H1 (cell line): Measurements from ENCODE around the gene GPR17. TPM values are rescaled to one million over a fixed set of nuclear protein-coding genes. Genes with fewer than 3 reads are reported as not detected.

Experiments used
- CTCF ChIA-PET: fragments of 300-600 bp; sonication (Branson Sonifier 250); formaldehyde crosslinking; loops from one replicate; lab custom pipeline; 2021; ENCODE audit not compliant: partially characterized antibody; lab: Charles Lee
- POLR2A ChIA-PET: fragments of 300-600 bp; sonication (Branson Sonifier 250); formaldehyde crosslinking; loops from one replicate; lab custom pipeline; 2021; ENCODE audit warnings: inconsistent platforms; ENCODE audit not compliant: partially characterized antibody; lab: Charles Lee
- DNase-seq, 2 experiments: peaks; one replicate each; pipeline versions ENCODE4 v3.0.0 to v3.0.0-alpha.2; 2010 to 2022; ENCODE audit warnings: low spot score in 2 of 2, low read depth in 1 of 2, mixed read lengths in 1 of 2
- FAIRE-seq: peaks from 2 replicates; lab custom pipeline; 2011; peaks lifted over from hg19 to GRCh38; lab: Jason Lieb, UNC
- H2AFZ ChIP-seq: 2 replicates; pipeline ENCODE4 v1.8.1; 2012; ENCODE audit warnings: low read length, inconsistent platforms
- H2AK5ac ChIP-seq: 2 replicates; pipeline ENCODE4 v1.6.1; 2013; ENCODE audit warnings: low read depth, low read length
- H2BK120ac ChIP-seq: replicated peaks from 2 replicates; pipeline ENCODE3; 2013; ENCODE audit warnings: low read depth, low read length, inconsistent platforms
- H2BK12ac ChIP-seq: 2 replicates; pipeline ENCODE4 v1.6.1; 2013; ENCODE audit warnings: low read depth, low read length
- H2BK15ac ChIP-seq: 2 replicates; pipeline ENCODE4 v1.6.1; 2013; ENCODE audit warnings: low read length
- H2BK20ac ChIP-seq: 2 replicates; pipeline ENCODE4 v1.6.1; 2013; ENCODE audit warnings: low read length
- H2BK5ac ChIP-seq: 2 replicates; pipeline ENCODE4 v1.6.1; 2013; ENCODE audit warnings: low read depth, low read length
- H3K14ac ChIP-seq: 2 replicates; pipeline ENCODE4 v1.6.1; 2013; ENCODE audit warnings: inconsistent platforms; ENCODE audit not compliant: insufficient read length
- H3K18ac ChIP-seq: 2 replicates; pipeline ENCODE4 v1.6.1; 2013; ENCODE audit warnings: low read length; ENCODE audit errors: extremely low read depth
- H3K23ac ChIP-seq: 2 replicates; pipeline ENCODE4 v1.6.1; 2013; ENCODE audit warnings: inconsistent platforms; ENCODE audit not compliant: insufficient read length
- H3K23me2 ChIP-seq: 2 replicates; pipeline ENCODE4 v1.6.1; 2013; ENCODE audit warnings: low read depth, low read length
- H3K27ac ChIP-seq: 2 replicates; pipeline ENCODE4 v1.6.1; 2011; ENCODE audit warnings: low read depth, low read length, inconsistent platforms
- H3K27me3 ChIP-seq, 4 experiments: replicated peaks in 1 of 4; 1 replicate in 1 of 4; 2 replicates in 3 of 4; pipeline versions ENCODE4 v1.6.1 to v1.8.1; 2011 to 2013; ENCODE audit warnings: low read length in 3 of 4, mild to moderate bottlenecking in 3 of 4, inconsistent platforms in 2 of 4, mixed read lengths in 2 of 4, moderate library complexity in 1 of 4; ENCODE audit not compliant: control insufficient read depth in 3 of 4, insufficient read depth in 3 of 4; ENCODE audit errors: extremely low read depth in 1 of 4
- H3K36me3 ChIP-seq, 4 experiments: 2 replicates each; pipeline versions ENCODE4 v1.6.1 to v1.8.1; 2011 to 2013; ENCODE audit warnings: mild to moderate bottlenecking in 4 of 4, low read length in 3 of 4, moderate library complexity in 2 of 4, control low read depth in 1 of 4, inconsistent platforms in 1 of 4; ENCODE audit not compliant: insufficient read depth in 4 of 4, control insufficient read depth in 2 of 4
- H3K4ac ChIP-seq: replicated peaks from 2 replicates; pipeline ENCODE3; 2013; ENCODE audit warnings: low read length, low read depth, mixed read lengths, inconsistent platforms; ENCODE audit not compliant: insufficient read length
- H3K4me1 ChIP-seq, 4 experiments: replicated peaks in 1 of 4; 1 replicate in 1 of 4; 2 replicates in 3 of 4; pipeline versions ENCODE4 v1.6.1 to v1.8.1; 2011 to 2013; ENCODE audit warnings: low read length in 3 of 4, inconsistent platforms in 2 of 4, mixed read lengths in 1 of 4; ENCODE audit not compliant: insufficient read depth in 4 of 4, control insufficient read depth in 3 of 4
- H3K4me2 ChIP-seq, 2 experiments: 2 replicates each; pipeline versions ENCODE4 v1.6.1 to v1.8.1; 2011 to 2013; ENCODE audit warnings: low read depth in 2 of 2, low read length in 2 of 2, control low read depth in 1 of 2, inconsistent platforms in 1 of 2, mild to moderate bottlenecking in 1 of 2; ENCODE audit not compliant: insufficient read depth in 1 of 2
- H3K4me3 ChIP-seq, 4 experiments: fragments of 200-600, 300-600 bp in 1 of 4; sonication (generic), shearing (Covaris generic), sonication (Bioruptor Twin) in 1 of 4; 2 replicates each; pipeline versions ENCODE4 v1.5.1 to v1.8.1; 2011 to 2016; ENCODE audit warnings: low read length in 4 of 4, low read depth in 3 of 4, control low read depth in 2 of 4, inconsistent platforms in 2 of 4, mild to moderate bottlenecking in 2 of 4, mixed read lengths in 1 of 4, moderate library complexity in 1 of 4; ENCODE audit not compliant: insufficient read depth in 2 of 4; ENCODE audit errors: extremely low read depth in 1 of 4
- H3K56ac ChIP-seq: replicated peaks from 2 replicates; pipeline ENCODE3; 2013; ENCODE audit warnings: low read depth, mild to moderate bottlenecking, mixed read lengths, low read length, inconsistent platforms; ENCODE audit not compliant: insufficient read length
- H3K79me1 ChIP-seq: 2 replicates; pipeline ENCODE4 v1.6.1; 2013; ENCODE audit warnings: low read depth, low read length, control low read depth
- H3K79me2 ChIP-seq, 2 experiments: 2 replicates each; pipeline versions ENCODE4 v1.6.1 to v1.8.1; 2012 to 2013; ENCODE audit warnings: low read length in 2 of 2, mild to moderate bottlenecking in 2 of 2, inconsistent platforms in 1 of 2; ENCODE audit not compliant: insufficient read depth in 2 of 2, control insufficient read depth in 1 of 2
- H3K9ac ChIP-seq, 4 experiments: replicated peaks in 1 of 4; 1 replicate in 1 of 4; 2 replicates in 3 of 4; pipeline versions ENCODE4 v1.6.1 to v1.8.1; 2011 to 2013; ENCODE audit warnings: low read depth in 3 of 4, low read length in 3 of 4, control low read depth in 2 of 4, mild to moderate bottlenecking in 2 of 4, moderate library complexity in 2 of 4, inconsistent platforms in 1 of 4; ENCODE audit errors: extremely low read depth in 1 of 4
- H3K9me3 ChIP-seq, 2 experiments: 2 replicates each; pipeline versions ENCODE4 v1.6.1 to v1.8.1; 2012 to 2013; ENCODE audit warnings: mild to moderate bottlenecking in 2 of 2, moderate library complexity in 2 of 2, control low read depth in 1 of 2, inconsistent platforms in 1 of 2, low read depth in 1 of 2, low read length in 1 of 2, mixed read lengths in 1 of 2; ENCODE audit not compliant: insufficient read depth in 2 of 2
- H4K20me1 ChIP-seq, 2 experiments: replicated peaks in 1 of 2; 2 replicates each; pipeline versions ENCODE3 to v1.8.1; 2011 to 2013; ENCODE audit warnings: inconsistent platforms in 2 of 2, low read length in 2 of 2, mild to moderate bottlenecking in 1 of 2; ENCODE audit not compliant: insufficient read depth in 2 of 2, control insufficient read depth in 1 of 2
- H4K5ac ChIP-seq: 2 replicates; pipeline ENCODE4 v1.6.1; 2013; ENCODE audit warnings: low read length, low read depth, mixed read lengths, inconsistent platforms; ENCODE audit not compliant: insufficient read length
- H4K8ac ChIP-seq: 2 replicates; pipeline ENCODE4 v1.8.0; 2013; ENCODE audit warnings: mild to moderate bottlenecking, moderate library complexity, low read length, inconsistent platforms; ENCODE audit not compliant: insufficient read depth; ENCODE audit errors: extremely low read depth
- H4K91ac ChIP-seq: replicated peaks from 2 replicates; pipeline ENCODE3; 2013; ENCODE audit warnings: low read length, mixed read lengths, inconsistent platforms; ENCODE audit not compliant: insufficient read length
- E2F6 ChIP-seq: IDR thresholded peaks from 2 replicates; pipeline ENCODE4 v1.6.1; 2012; ENCODE audit warnings: inconsistent platforms
- EP300 ChIP-seq, 2 experiments: IDR thresholded peaks; 1 replicate in 1 of 2; 2 replicates in 1 of 2; pipeline ENCODE4 v1.6.1; 2011 to 2012; ENCODE audit warnings: low read depth in 2 of 2, low read length in 2 of 2, mild to moderate bottlenecking in 2 of 2, borderline replicate concordance in 1 of 2, inconsistent platforms in 1 of 2, moderate library complexity in 1 of 2
- KDM1A ChIP-seq: fragments of 200-600, 300-600 bp; sonication (generic); IDR thresholded peaks from 2 replicates; pipeline ENCODE4 v1.7.1; 2016; ENCODE audit warnings: mild to moderate bottlenecking, low read length, borderline replicate concordance
- SAP30 ChIP-seq: fragments of 300-600 bp; sonication (generic); IDR thresholded peaks from 2 replicates; pipeline ENCODE4 v1.7.1; 2012; ENCODE audit warnings: low read length, moderate library complexity, mild to moderate bottlenecking, inconsistent platforms; ENCODE audit not compliant: insufficient read depth, insufficient replicate concordance
- SIN3A ChIP-seq, 2 experiments: IDR thresholded peaks in 1 of 2; conservative IDR thresholded peaks in 1 of 2; 2 replicates each; pipeline ENCODE4 v1.6.1; 2011 to 2012; ENCODE audit warnings: low read length in 2 of 2, improper control_type of control experiment in 1 of 2, low read depth in 1 of 2, mild to moderate bottlenecking in 1 of 2
- SP2 ChIP-seq: IDR thresholded peaks from 2 replicates; pipeline ENCODE4 v1.6.1; 2012; ENCODE audit warnings: mild to moderate bottlenecking, low read length, inconsistent platforms
- USF2 ChIP-seq: IDR thresholded peaks from 2 replicates; pipeline ENCODE4 v1.6.1; 2011; ENCODE audit warnings: low read length, improper control_type of control experiment
- WGBS, 2 experiments: shearing (Covaris generic) in 1 of 2; methylation state at CpG; one replicate each; pipeline versions ENCODE4 v1.1.6 to v1.1.7; 2013 to 2015; ENCODE audit warnings: low lambda C conversion rate in 2 of 2, mixed read lengths in 2 of 2, inconsistent platforms in 1 of 2, low coverage in 1 of 2, missing lambda C conversion rate in 1 of 2; ENCODE audit not compliant: insufficient replicate concordance in 2 of 2, insufficient coverage in 1 of 2, insufficient read length in 1 of 2; ENCODE audit errors: extremely low coverage in 1 of 2, missing lambda C conversion rate in 1 of 2; 5-methylcytosine and 5-hydroxymethylcytosine counted together
- polyA plus RNA-seq, 7 experiments: library from polyadenylated mRNA; depleted of rRNA in 3 of 7; stranded (reverse) in 5 of 7; unstranded in 2 of 7; fragments of >200 nt in 5 of 7; fragments of 200-250 nt in 2 of 7; gene quantifications; 1 replicate in 5 of 7; 2 replicates in 1 of 7; 4 replicates in 1 of 7; pipeline versions ENCODE4 v1.2.1 to v1.2.3, GENCODE V29; 2011 to 2013; ENCODE audit warnings: missing spikeins in 2 of 7, mixed read lengths in 2 of 7
- total RNA-seq: library from RNA; stranded (reverse); fragmentation: NEBNext Ultra II Directional; extraction: Animal tissue kit (Norgen Biotek cat#: 25700); gene quantifications from 2 replicates; pipeline ENCODE4 v1.2.1, GENCODE V29; 2021

Gene GPR17
- total and polyA plus RNA-seq, 2 of the 8 experiments (the other 6 are each of a cell fraction or from before 2014, with no cell fraction given) = 0.03 TPM; not detected in 1

DNA sequence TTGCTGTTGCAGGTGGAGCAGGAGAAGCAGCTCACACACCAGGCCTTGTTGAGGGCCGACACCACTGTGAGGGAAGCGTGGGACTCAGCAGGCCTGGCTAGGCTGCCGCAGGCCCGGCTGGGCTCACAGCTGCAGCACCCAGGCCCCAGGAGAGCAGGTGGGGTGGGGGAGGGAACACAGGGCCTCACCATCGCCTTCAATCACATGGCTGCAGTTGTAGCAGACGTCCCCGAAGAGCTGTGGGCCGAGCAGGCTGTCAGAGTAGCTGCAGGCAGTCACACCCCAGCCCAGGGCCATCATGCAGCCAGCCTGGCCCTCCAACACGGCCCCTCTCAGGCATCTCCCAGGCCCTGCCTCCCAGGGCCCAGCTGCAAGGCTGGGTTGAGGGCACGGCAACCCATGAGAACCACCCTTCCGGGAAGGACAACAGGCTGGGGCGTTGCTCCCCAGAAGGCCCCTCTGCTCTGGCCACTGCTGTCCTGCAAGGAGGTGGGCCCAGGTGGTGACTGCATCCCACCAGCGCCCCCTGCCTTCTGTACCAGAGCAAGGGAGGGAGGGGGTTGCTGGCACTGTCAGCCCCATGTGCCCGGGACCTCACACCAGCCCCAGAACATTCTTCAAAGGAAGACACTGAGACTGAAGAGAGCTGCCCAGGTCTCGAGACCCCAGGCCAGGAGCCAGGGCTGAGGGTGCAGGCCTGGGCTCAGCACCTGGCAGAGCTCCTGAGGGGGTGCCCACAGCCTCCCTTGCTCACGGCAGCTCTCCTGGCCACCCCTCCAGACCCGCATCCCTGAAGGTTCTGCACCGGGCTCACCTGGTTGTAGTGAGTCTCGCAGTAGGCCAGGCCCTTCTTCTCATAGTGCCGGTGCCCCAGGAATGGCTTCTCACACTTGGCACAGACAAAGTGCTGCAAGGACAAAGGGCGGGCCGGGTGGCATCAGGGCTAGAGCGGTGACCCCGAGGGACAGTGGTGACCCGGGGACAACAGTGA is 5.6 kb upstream of the GPR17 start:
- H3K14ac ChIP-seq = no peak overlapping the region
- H2AK5ac ChIP-seq = peak overlapping the region; percentile 53; the same call in 1 of the 2 replicates
- H2BK5ac ChIP-seq = peak overlapping the region; percentile 61
- peaks cover 0 to 19% (median 7%) of the 10 kb centered on the region in 4 experiments; a peak in 6 of 7 replicates for H3K4me1 ChIP-seq
- no peak overlapping the region for H3K56ac ChIP-seq
- no peak overlapping the region for H3K23ac ChIP-seq
- H3K4ac ChIP-seq = peak overlapping the region; percentile 51
- peak overlapping the region; percentile 98; the same call in 1 of the 2 replicates for H2BK12ac ChIP-seq
- H4K5ac ChIP-seq = no peak overlapping the region
- H2BK20ac ChIP-seq = no peak overlapping the region
- H3K27ac ChIP-seq = no peak overlapping the region
- H3K18ac ChIP-seq = peak overlapping the region; percentile 60; the same call in 1 of the 2 replicates
- DNase-seq = peak in 1 of 2 experiments; percentile 75
- no peaks in the 10 kb centered on the region for H3K23me2 ChIP-seq
- WGBS, 2 experiments = 87% methylated on average over 21 of the region's 25 CpGs; no CpG with 5 or more reads in 1 of the 2 experiments
- CTCF ChIA-PET = interaction anchor here (0.6 to 9.8 kb wide), 28 partner anchors 9 to 509 kb away, joined by 3 to 114 read pairs (median 4); no protein-coding TSS in a partner anchor
- H3K4me3 ChIP-seq = no peak overlapping the region
- H3K79me2 ChIP-seq = no peaks in the 10 kb centered on the region
- H3K9ac ChIP-seq = no peak overlapping the region
- H4K91ac ChIP-seq = no peak overlapping the region
- H3K79me1 ChIP-seq = no peaks in the 10 kb centered on the region
- no peaks in the 10 kb centered on the region for H3K27me3 ChIP-seq
- H3K4me2 ChIP-seq = no peak overlapping the region
- FAIRE-seq = no peak
- H4K20me1 ChIP-seq = no peaks in the 10 kb centered on the region
- no peak overlapping the region for H2BK120ac ChIP-seq
- H4K8ac ChIP-seq = peak overlapping the region; percentile 89
- no peaks in the 10 kb centered on the region for H3K9me3 ChIP-seq
- no peak overlapping the region for H2AFZ ChIP-seq
- POLR2A ChIA-PET = interaction anchor here (0.9 to 3.3 kb wide), 3 partner anchors 9 to 114 kb away, joined by 3 to 10 read pairs (median 3); partner anchors contain the start of gene IWS1
- H3K36me3 ChIP-seq = no peaks in the 10 kb centered on the region
- H2BK15ac ChIP-seq = no peak overlapping the region; the same call in 1 of the 2 replicates
- TF ChIP-seq SP2 = no peak
- 0 out of 2 replicates have a peak, but pooled peaks have one; percentile 26 for TF ChIP-seq E2F6
- no peak for TF ChIP-seq USF2
- no peak for TF ChIP-seq KDM1A
- no peak for TF ChIP-seq EP300 (IDR thresholded peaks at IDR 0.05; ENCODE audit: borderline replicate concordance in 1 of 2, low read depth in 2 of 2, low read length in 2 of 2)
- TF ChIP-seq SIN3A (conservative IDR thresholded peaks at IDR 0.05 in 1 of 2, IDR thresholded peaks at IDR 0.05 in 1 of 2; ENCODE audit: low read depth in 1 of 2, low read length in 2 of 2) = no peak
- no peak for TF ChIP-seq SAP30
